Activated T-cell treated with anti-CD3 and anti-CD28 coated beads, Interleukin-2, amount 50 U/mL, for 24 hours (primary cell): ENCODE data around the gene ADPRHL1.
"Not testable (repeated sequence)": the region's sequence is repeated elsewhere in the genome, so short reads cannot be mapped to it uniquely, and the experiment has no call there.

Source experiments
- DNase-seq: peaks from one replicate; pipeline ENCODE4 v3.0.0-alpha.2; 2020
- H3K27ac Mint-ChIP-seq: 2 replicates; pipeline ENCODE4 v1.8.0; 2020; ENCODE audit warnings: mild to moderate bottlenecking, mixed read lengths
- H3K27me3 Mint-ChIP-seq: 2 replicates; pipeline ENCODE4 v1.8.0; 2020; ENCODE audit warnings: mixed read lengths
- H3K36me3 Mint-ChIP-seq: 2 replicates; pipeline ENCODE4 v1.8.0; 2020; ENCODE audit warnings: low read depth, mixed read lengths
- H3K4me1 Mint-ChIP-seq: 2 replicates; pipeline ENCODE4 v1.8.0; 2020; ENCODE audit warnings: low read depth, mixed read lengths
- H3K4me3 Mint-ChIP-seq: 2 replicates; pipeline ENCODE4 v1.8.0; 2020; ENCODE audit warnings: mild to moderate bottlenecking, moderate library complexity, mixed read lengths
- H3K9me3 Mint-ChIP-seq: 2 replicates; pipeline ENCODE4 v1.8.0; 2020; ENCODE audit warnings: mixed read lengths

Gene ADPRHL1

GRCh38 chr13:113403255-113404104 lies 49.8 kb downstream of the ADPRHL1 start:
- H3K36me3 Mint-ChIP-seq, result no peaks in the 10 kb centered on the region
- peaks cover 19% of the 10 kb centered on the region for H3K27me3 Mint-ChIP-seq
- H3K4me1 Mint-ChIP-seq, result no peaks in the 10 kb centered on the region
- peak; percentile 20 for DNase-seq
- no peak overlapping the region for H3K4me3 Mint-ChIP-seq
- H3K27ac Mint-ChIP-seq, result no peak overlapping the region
- H3K9me3 Mint-ChIP-seq, result no peaks in the 10 kb centered on the region

DNA sequence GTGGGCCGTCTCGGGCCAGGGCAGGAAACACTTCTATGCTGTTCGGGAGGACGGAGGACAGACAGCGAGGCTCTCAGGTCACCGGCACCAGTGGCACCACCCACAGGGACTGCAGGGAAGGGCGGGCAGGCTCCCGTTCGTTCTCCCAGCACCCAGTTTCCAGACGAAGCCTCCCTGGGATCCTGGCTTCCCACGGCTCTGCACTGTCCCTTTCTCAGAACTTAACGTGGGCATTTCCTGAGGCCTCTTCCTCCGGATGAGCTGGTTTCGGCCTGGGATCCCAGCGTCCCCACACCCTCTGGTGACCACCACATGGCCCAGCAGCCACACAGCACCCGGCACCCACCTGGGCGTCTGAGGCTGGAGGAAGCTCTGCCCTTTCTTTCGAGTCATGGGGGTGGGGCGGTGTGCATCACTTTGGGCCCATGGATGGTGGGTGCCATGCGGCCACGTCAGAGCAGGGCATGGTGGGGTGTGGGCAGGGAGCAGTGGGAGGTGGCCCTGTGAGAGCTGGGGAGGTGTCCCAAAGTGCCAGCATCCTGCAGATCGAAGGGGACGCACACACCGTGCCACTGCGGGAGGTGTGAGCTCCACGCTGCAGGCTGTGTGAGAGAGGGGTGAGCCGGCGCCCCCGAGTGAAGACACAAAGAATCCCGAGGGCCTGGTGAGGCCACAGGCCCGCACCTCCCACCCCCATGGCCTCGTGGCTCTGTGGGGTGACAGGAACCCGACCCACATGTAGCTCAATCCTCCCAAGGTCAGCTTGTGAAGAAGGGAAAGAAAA lies 50.6 kb downstream of the ADPRHL1 start:
- DNase-seq, result peak; percentile 22
- no peaks in the 10 kb centered on the region for H3K4me1 Mint-ChIP-seq
- H3K4me3 Mint-ChIP-seq, result no peak overlapping the region
- no peaks in the 10 kb centered on the region for H3K36me3 Mint-ChIP-seq
- H3K9me3 Mint-ChIP-seq, result no peaks in the 10 kb centered on the region
- H3K27ac Mint-ChIP-seq, result no peak overlapping the region
- H3K27me3 Mint-ChIP-seq, result peaks cover 14% of the 10 kb centered on the region

DNA sequence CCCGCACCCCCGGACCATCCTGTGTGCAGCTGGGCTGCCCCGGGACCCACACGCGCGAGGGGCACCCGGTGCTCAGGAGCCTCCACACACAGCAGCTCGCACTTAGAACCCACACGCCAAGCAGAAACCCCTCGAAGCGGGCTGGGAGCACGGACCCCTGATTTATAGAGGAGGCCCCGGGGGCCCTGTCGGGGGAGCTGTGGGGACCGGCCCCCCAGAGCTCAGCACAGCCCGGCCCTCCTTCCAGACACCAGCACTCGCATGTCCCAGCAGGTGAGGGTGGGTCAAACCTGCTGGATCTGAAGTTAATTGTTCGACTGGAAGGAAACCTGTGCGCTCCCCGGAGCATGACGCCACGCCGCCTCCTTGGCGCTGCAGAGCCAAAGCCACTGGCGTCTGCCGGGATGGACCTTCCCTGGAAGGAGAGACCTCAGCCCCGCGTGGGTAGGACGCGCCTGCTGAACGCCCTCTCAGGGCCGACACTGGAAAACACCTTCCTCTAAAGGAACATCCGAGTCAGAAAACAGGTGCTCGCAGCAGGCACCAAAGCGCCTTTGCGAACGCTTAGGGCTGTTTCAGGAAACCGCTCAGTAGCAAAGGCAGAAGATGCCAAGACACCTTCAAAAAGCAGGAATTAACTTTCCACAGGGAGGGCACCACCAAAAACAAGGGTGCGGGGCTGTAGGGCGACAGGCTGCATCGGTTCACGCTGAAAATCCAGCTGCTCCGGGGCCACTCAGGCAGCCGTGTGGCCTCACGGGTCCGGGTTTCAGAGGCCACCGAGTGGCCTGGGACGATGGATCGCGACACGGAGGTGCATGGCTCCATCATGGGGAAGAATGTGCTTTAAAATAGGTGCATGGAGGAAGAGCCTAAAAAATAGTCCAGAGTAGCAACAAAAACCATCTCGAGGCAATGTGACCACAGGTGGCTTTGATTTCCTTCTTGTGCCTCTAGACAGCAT lies 51.6 kb downstream of the ADPRHL1 start:
- no peak overlapping the region for H3K27ac Mint-ChIP-seq
- H3K4me3 Mint-ChIP-seq, result no peak overlapping the region
- peaks cover 9% of the 10 kb centered on the region for H3K27me3 Mint-ChIP-seq
- no peak for DNase-seq
- no peaks in the 10 kb centered on the region for H3K36me3 Mint-ChIP-seq
- H3K9me3 Mint-ChIP-seq, result no peaks in the 10 kb centered on the region
- H3K4me1 Mint-ChIP-seq, result no peaks in the 10 kb centered on the region

DNA sequence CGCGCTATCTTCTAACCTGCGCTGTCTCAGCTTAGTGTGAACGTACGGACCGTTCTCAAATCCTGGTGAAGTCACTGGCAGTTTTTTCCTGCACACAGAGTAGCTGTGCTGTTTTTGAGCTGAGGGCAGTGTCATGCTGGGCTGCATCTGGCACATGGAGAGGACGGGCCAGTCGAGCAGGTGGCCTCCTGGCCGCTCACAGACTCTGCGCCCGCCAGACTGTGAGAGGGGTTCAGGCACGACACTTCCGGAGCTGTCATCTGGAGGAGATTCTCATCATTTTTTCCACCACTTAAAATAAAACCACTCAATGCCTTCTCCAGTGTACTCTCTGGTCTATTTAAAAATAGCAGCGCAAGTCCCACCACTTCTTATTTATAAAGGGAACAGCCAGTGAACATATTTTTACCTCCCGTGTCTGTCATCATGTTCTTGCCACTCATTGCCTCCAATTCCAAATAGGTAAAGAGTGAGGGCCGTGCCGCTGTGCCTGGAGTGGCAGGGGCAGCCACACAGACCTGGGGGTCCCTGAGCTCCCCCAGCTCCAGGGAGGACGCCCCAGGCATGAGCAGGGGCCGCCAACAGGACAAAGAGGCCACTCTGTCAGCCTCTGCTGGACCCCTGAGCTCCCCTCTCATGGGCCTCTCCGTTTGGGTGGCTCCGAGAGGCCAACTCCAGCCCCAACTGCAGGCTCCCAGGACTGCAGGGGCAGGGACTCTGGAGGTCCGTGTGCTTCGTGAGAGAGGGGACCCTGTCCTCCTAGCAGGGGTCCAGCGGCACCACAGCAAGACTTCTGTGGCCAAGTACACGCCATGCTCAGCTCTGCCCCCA lies 52.5 kb downstream of the ADPRHL1 start:
- no peak for DNase-seq
- H3K4me1 Mint-ChIP-seq, result no peaks in the 10 kb centered on the region
- peaks cover 3% of the 10 kb centered on the region for H3K27me3 Mint-ChIP-seq
- H3K27ac Mint-ChIP-seq, result no peak overlapping the region
- no peaks in the 10 kb centered on the region for H3K9me3 Mint-ChIP-seq
- no peak overlapping the region for H3K4me3 Mint-ChIP-seq
- H3K36me3 Mint-ChIP-seq, result no peaks in the 10 kb centered on the region

- no peaks in the 10 kb centered on the region for H3K4me1 Mint-ChIP-seq
- no peak overlapping the region for H3K27ac Mint-ChIP-seq
- H3K27me3 Mint-ChIP-seq, result peaks cover 3% of the 10 kb centered on the region
- no peaks in the 10 kb centered on the region for H3K9me3 Mint-ChIP-seq
- H3K4me3 Mint-ChIP-seq, result no peak overlapping the region
- H3K36me3 Mint-ChIP-seq, result no peaks in the 10 kb centered on the region
- DNase-seq, result no peak
Measured at GRCh38 chr13:113399755-113400149, 53.5 kb downstream of the ADPRHL1 start.

GRCh38 chr13:113398963-113399754 lies 54.1 kb downstream of the ADPRHL1 start:
- peaks cover 3% of the 10 kb centered on the region for H3K27me3 Mint-ChIP-seq
- DNase-seq, result no peak
- no peaks in the 10 kb centered on the region for H3K36me3 Mint-ChIP-seq
- no peak overlapping the region for H3K27ac Mint-ChIP-seq
- no peak overlapping the region for H3K4me3 Mint-ChIP-seq
- peaks cover 3% of the 10 kb centered on the region for H3K4me1 Mint-ChIP-seq
- no peaks in the 10 kb centered on the region for H3K9me3 Mint-ChIP-seq

DNA sequence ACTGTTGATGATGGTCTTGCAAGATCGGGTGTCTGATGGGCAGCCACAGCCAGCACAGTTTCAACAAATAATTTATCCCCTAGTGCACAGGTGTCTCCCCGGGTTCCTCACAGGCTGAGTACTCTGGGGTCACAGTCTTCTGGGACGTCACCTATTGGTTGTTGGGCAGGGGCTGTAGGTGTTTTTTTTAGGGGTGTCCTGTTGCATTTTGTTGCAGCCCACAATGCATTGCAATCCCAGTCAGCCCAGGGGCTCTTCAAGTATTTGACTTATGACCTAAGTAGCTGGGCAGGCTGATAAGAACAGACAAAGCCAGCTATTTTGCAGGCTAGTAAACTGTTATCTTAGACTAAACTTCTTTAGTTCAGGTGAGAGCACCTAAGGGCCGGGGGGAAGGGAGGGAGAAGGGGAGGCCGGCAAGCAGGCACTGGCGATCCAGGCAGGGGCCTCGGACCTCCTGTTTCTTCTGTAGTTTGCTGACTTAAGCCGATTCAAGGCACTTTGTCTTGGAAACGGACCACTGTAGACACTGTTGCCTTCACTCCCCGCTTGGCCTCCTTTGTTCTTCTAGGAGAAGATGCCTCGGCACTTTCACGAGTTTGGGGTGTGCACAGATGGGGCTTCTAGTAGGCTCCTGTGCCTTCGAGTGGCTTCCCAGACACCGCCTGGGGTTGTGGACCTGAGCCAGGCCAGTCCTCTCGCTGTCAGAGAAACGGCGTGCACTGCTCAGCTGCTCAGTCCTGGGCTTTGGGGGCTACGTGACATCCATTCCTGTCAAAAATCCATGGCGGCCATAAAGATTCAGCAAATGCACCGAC lies 55.5 kb downstream of the ADPRHL1 start:
- no peak for DNase-seq
- peaks cover 2% of the 10 kb centered on the region for H3K36me3 Mint-ChIP-seq
- H3K4me1 Mint-ChIP-seq, result peaks cover 8% of the 10 kb centered on the region
- no peak overlapping the region for H3K4me3 Mint-ChIP-seq
- no peak overlapping the region for H3K27ac Mint-ChIP-seq
- H3K9me3 Mint-ChIP-seq, result no peaks in the 10 kb centered on the region
- H3K27me3 Mint-ChIP-seq, result peaks cover 3% of the 10 kb centered on the region

DNA sequence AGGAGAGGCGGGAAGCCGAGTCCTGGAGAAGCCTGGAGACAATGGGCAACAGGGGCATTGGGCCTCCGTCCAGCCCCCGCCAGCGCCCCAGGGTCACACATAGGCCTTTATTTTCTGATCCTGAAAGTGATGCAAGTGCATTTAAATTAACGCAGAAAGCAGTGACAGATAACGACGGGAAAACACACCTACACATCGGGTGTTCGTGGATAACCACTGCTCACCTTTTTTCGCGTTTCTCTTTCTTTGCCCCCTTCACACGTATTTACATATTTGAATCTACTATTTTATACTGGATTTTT lies 59.0 kb downstream of the ADPRHL1 start:
- Mint-ChIP-seq H3K27ac (no peak overlapping the region), H3K4me1 (peaks cover 8% of the 10 kb centered on the region), H3K27me3 (peaks cover 1% of the 10 kb centered on the region), H3K4me3 (peak overlapping the region; percentile 8), H3K9me3 (no peaks in the 10 kb centered on the region), H3K36me3 (peaks cover 2% of the 10 kb centered on the region)
- DNase-seq, result no peak

DNA sequence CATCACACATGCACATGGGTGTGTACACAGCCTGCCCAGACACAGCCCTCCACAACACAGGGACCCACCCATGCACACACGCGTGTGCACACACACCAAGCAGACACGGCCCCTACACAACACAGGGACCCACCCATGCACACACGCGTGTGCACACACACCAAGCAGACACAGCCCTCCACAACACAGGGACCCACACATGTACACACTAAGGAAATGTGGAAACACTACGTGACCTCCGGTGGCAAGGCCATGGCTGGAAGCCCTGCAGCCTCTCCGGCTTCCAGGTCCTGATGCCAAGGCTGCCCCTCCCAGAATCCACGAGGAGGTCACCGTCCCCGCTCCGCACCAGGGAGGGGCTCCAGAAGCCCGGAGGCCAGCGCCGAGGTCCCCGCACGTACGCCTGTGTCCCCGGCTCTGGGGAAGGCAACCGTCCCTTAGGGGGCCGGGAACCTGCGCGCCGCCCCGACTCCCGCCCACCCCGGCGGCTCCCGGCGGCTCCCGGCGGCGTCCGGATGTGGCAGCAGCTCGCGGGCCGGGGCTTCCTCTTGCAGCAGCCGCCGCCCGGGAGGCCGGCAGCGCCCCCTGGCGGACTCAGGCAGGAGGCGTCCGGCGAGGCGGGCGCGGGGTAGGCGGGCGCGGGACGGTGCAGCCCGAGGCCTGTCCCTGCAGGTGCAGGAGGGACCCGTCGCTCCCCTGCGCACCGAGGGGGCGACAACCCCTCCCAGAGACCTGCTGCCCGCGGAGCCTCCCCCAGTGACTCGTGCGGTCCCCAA lies 59.5 kb downstream of the ADPRHL1 start:
- Mint-ChIP-seq H3K9me3 (no peaks in the 10 kb centered on the region), H3K27ac (peak overlapping the region; percentile 81), H3K36me3 (peaks cover 2% of the 10 kb centered on the region), H3K27me3 (no peaks in the 10 kb centered on the region), H3K4me1 (peaks cover 8% of the 10 kb centered on the region), H3K4me3 (peak overlapping the region; percentile 88)
- peak; percentile 86 for DNase-seq

GRCh38 chr13:113393226-113393562 lies 60.1 kb downstream of the ADPRHL1 start:
- Mint-ChIP-seq H3K36me3 (peaks cover 4% of the 10 kb centered on the region), H3K4me3 (peak overlapping the region; percentile 88), H3K4me1 (peaks cover 8% of the 10 kb centered on the region), H3K27ac (peak overlapping the region; percentile 81), H3K9me3 (no peaks in the 10 kb centered on the region), H3K27me3 (no peaks in the 10 kb centered on the region)
- peak; percentile 35 for DNase-seq

DNA sequence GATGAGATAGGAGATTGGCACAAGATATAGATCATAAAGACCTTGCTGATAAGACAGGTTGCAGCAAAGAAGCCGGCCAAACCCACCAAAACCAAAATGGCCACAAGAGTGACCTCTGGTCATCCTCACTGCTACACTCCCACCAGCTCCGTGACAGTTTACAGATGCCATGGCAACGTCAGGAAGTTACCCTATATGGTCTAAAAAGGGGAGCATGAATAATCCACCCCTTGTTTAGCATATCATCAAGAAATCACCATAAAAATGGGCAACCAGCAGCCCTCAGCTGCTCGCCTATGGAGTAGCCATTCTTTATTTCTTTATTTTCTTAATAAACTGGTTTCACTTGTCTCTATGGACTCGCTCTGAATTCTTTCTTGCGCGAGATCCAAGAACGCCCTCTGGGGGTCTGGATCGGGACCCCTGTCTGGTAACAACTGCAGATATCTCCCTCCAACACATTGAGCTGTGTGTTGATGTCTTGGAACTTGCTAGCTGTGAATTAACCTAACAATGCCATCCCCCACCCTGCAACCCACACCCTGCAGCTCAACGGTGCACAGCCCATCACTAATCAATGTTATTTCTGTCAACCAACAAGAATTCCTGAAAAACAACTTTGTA lies 62.3 kb downstream of the ADPRHL1 start:
- Mint-ChIP-seq H3K36me3 (peaks cover 4% of the 10 kb centered on the region), H3K9me3 (no peaks in the 10 kb centered on the region), H3K4me1 (peaks cover 11% of the 10 kb centered on the region), H3K27me3 (no peaks in the 10 kb centered on the region), H3K27ac (no peak overlapping the region), H3K4me3 (no peak overlapping the region)
- no peak for DNase-seq

DNA sequence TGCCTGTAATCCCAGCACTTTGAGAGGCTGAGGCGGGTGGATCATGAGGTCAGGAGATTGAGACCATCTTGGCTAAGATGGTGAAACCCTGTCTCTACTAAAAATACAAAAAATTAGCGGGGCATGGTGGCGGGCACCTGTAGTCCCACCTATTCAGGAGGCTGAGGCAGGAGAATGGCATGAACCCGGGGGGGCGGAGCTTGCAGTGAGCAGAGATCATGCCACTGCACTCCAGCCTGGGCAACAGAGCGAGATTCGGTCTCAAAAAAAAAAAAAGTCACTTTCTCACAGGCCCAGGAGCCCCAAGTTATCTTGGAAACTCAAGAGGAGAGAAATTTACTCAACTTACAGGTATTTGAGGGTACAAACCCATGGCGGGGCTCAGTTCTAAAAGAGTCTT lies 63.7 kb downstream of the ADPRHL1 start:
- not testable (repeated sequence) for H3K36me3 Mint-ChIP-seq, H3K9me3 Mint-ChIP-seq, DNase-seq, H3K4me3 Mint-ChIP-seq, H3K27ac Mint-ChIP-seq, H3K27me3 Mint-ChIP-seq
- peaks cover 20% of the 10 kb centered on the region for H3K4me1 Mint-ChIP-seq
